Mesothelial cell of epicardium (in vitro differentiated cells): Measurements from ENCODE around the gene CEACAM5. TPM values are rescaled to one million over a fixed set of nuclear protein-coding genes. Genes with fewer than 3 reads are reported as not detected.
"Not testable (repeated sequence)": the region's sequence is repeated elsewhere in the genome, so short reads cannot be mapped to it uniquely, and the experiment has no call there.

ENCODE experiments used
- DNase-seq, 2 experiments: peaks; one replicate each; pipeline ENCODE4 v3.0.0; 2021; ENCODE audit warnings: low spot score in 2 of 2; ENCODE audit not compliant: unreplicated experiment in 2 of 2
- H3K27ac Mint-ChIP-seq: 2 replicates; pipeline ENCODE4 v1.8.0; 2021; ENCODE audit warnings: mixed read lengths
- H3K27me3 Mint-ChIP-seq: 2 replicates; pipeline ENCODE4 v1.8.0; 2021; ENCODE audit warnings: low read depth, mixed read lengths
- H3K36me3 Mint-ChIP-seq: 2 replicates; pipeline ENCODE4 v1.8.0; 2021; ENCODE audit warnings: mixed read lengths
- H3K4me1 Mint-ChIP-seq: 2 replicates; pipeline ENCODE4 v1.8.0; 2021; ENCODE audit warnings: mixed read lengths
- H3K4me3 Mint-ChIP-seq: 2 replicates; pipeline ENCODE4 v1.8.0; 2021; ENCODE audit warnings: mild to moderate bottlenecking, moderate library complexity, mixed read lengths
- H3K9me3 Mint-ChIP-seq: 2 replicates; pipeline ENCODE4 v1.8.0; 2021; ENCODE audit warnings: mixed read lengths
- CTCF ChIP-seq: fragments of 200-600 bp; sonication (generic); IDR thresholded peaks from one replicate; pipeline ENCODE4 v1.5.0; 2021; ENCODE audit warnings: antibody characterized with exemption; ENCODE audit not compliant: unreplicated experiment
- total RNA-seq: library from RNA; stranded (reverse); gene quantifications from 3 replicates; pipeline ENCODE4 v1.2.1, GENCODE V29; 2021

The CEACAM5 gene
- total RNA-seq, 1 donor from 2014 or later = not detected

GRCh38 chr19:41707502-41707812, 969 bp upstream of the CEACAM5 start:
- peaks cover 54% of the 10 kb centered on the region for H3K9me3 Mint-ChIP-seq
- H3K4me3 Mint-ChIP-seq = no peak overlapping the region
- H3K36me3 Mint-ChIP-seq = peaks cover 5% of the 10 kb centered on the region
- no peak overlapping the region for H3K27ac Mint-ChIP-seq
- no peak for TF ChIP-seq CTCF
- no peak for DNase-seq
- no peaks in the 10 kb centered on the region for H3K27me3 Mint-ChIP-seq
- H3K4me1 Mint-ChIP-seq = no peaks in the 10 kb centered on the region

GRCh38 chr19:41707871-41708371, 505 bp upstream of the CEACAM5 start:
- no peaks in the 10 kb centered on the region for H3K27me3 Mint-ChIP-seq
- H3K27ac Mint-ChIP-seq = no peak overlapping the region
- H3K4me1 Mint-ChIP-seq = no peaks in the 10 kb centered on the region
- H3K36me3 Mint-ChIP-seq = peaks cover 8% of the 10 kb centered on the region
- peaks cover 54% of the 10 kb centered on the region for H3K9me3 Mint-ChIP-seq
- DNase-seq = peak in 1 of 2 experiments; percentile 28
- no peak for TF ChIP-seq CTCF
- H3K4me3 Mint-ChIP-seq = no peak overlapping the region

- peaks cover 57% of the 10 kb centered on the region for H3K9me3 Mint-ChIP-seq
- not testable (repeated sequence) for H3K27me3 Mint-ChIP-seq, H3K4me1 Mint-ChIP-seq, DNase-seq, H3K4me3 Mint-ChIP-seq, H3K27ac Mint-ChIP-seq
- peaks cover 11% of the 10 kb centered on the region for H3K36me3 Mint-ChIP-seq
These were observed 1.1 kb downstream of the CEACAM5 start for GRCh38 chr19:41709516-41709915.

- TF ChIP-seq CTCF = no peak
- no peak overlapping the region for H3K27ac Mint-ChIP-seq
- H3K27me3 Mint-ChIP-seq = no peaks in the 10 kb centered on the region
- no peak overlapping the region for H3K4me3 Mint-ChIP-seq
- H3K36me3 Mint-ChIP-seq = peaks cover 11% of the 10 kb centered on the region
- H3K4me1 Mint-ChIP-seq = no peaks in the 10 kb centered on the region
- H3K9me3 Mint-ChIP-seq = peaks cover 54% of the 10 kb centered on the region
- no peak for DNase-seq
These were observed 1.7 kb downstream of the CEACAM5 start for GRCh38 chr19:41709951-41710645.

GRCh38 chr19:41711376-41712261, 3.2 kb downstream of the CEACAM5 start:
- Mint-ChIP-seq H3K4me3 (no peak overlapping the region), H3K27ac (no peak overlapping the region), H3K9me3 (peaks cover 55% of the 10 kb centered on the region), H3K36me3 (peaks cover 11% of the 10 kb centered on the region), H3K27me3 (no peaks in the 10 kb centered on the region), H3K4me1 (no peaks in the 10 kb centered on the region)
- no peak for TF ChIP-seq CTCF
- DNase-seq = no peak

GRCh38 chr19:41714598-41714997, 6.2 kb downstream of the CEACAM5 start:
- no peaks in the 10 kb centered on the region for H3K27me3 Mint-ChIP-seq
- peaks cover 7% of the 10 kb centered on the region for H3K36me3 Mint-ChIP-seq
- no peak overlapping the region for H3K4me3 Mint-ChIP-seq
- DNase-seq = no peak
- H3K9me3 Mint-ChIP-seq = peaks cover 62% of the 10 kb centered on the region
- no peak overlapping the region for H3K27ac Mint-ChIP-seq
- H3K4me1 Mint-ChIP-seq = no peaks in the 10 kb centered on the region
- TF ChIP-seq CTCF = no peak
